Measurements from ENCODE around the gene TCEAL5.
"Not testable (repeated sequence)": the region's sequence is repeated elsewhere in the genome, so short reads cannot be mapped to it uniquely, and the experiment has no call there.

Gene TCEAL5

GRCh38 chrX:103276581-103277002 lies at the start of gene TCEAL5:
Gene TCEAL5 (minus strand): TSS chrX:103276750. CDS start chrX:103274563, 2,187 bp downstream.
- DNase-seq, result peak; percentile 30 to 94 (median 56)
- intact Hi-C loops (cut with DNase I), result no loop called here

GRCh38 chrX:103311399-103311780 lies 34.8 kb upstream of the TCEAL5 start:
- intact Hi-C loops (cut with DNase I), result no loop called here
- DNase-seq, result no peak

- peak; percentile 74 to 97 (median 84) for DNase-seq
- intact Hi-C loops (cut with DNase I), result no loop called here
These were observed 34.2 kb upstream of the TCEAL5 start, which contains the start of gene BEX2 for GRCh38 chrX:103310555-103311398. Gene BEX2 (minus strand): TSS chrX:103310990. CDS start chrX:103309976, 1,014 bp downstream.

- intact Hi-C loops (cut with DNase I), result no loop called here
- peak in 2 of 10 donors; percentile 81 to 85 for DNase-seq
These were observed 33.5 kb upstream of the TCEAL5 start for GRCh38 chrX:103309860-103310554.

- intact Hi-C loops (cut with DNase I); DNase-seq: not testable (repeated sequence)
These were observed 29.1 kb upstream of the TCEAL5 start for GRCh38 chrX:103305666-103306065.

- intact Hi-C loops (cut with DNase I), result no loop called here
- DNase-seq, result no peak
These were observed 28.2 kb upstream of the TCEAL5 start for GRCh38 chrX:103304705-103305104.

GRCh38 chrX:103293118-103293517 lies 16.6 kb upstream of the TCEAL5 start:
- DNase-seq, result no peak
- intact Hi-C loops (cut with DNase I), result no loop called here

- intact Hi-C loops (cut with DNase I), result no loop called here
- DNase-seq, result no peak
These were observed 3.1 kb upstream of the TCEAL5 start for GRCh38 chrX:103279624-103280023.

GRCh38 chrX:103275947-103276567 lies 493 bp downstream of the TCEAL5 start:
- peak in 4 of 10 donors; percentile 16 to 82 (median 75) for DNase-seq
- intact Hi-C loops (cut with DNase I), result no loop called here

- intact Hi-C loops (cut with DNase I), result no loop called here
- no peak for DNase-seq
These were observed 2.3 kb downstream of the TCEAL5 start for GRCh38 chrX:103274284-103274683.

- intact Hi-C loops (cut with DNase I), result no loop called here
- DNase-seq, result no peak
These were observed 18.3 kb downstream of the TCEAL5 start for GRCh38 chrX:103258275-103258674.

- intact Hi-C loops (cut with DNase I), result no loop called here
- no peak for DNase-seq
These were observed 19.9 kb downstream of the TCEAL5 start for GRCh38 chrX:103256651-103257050.

GRCh38 chrX:103254921-103255493 lies 21.5 kb downstream of the TCEAL5 start, which contains the start of gene TCEAL8:
Gene TCEAL8 (minus strand): TSS chrX:103255155. CDS start chrX:103253979, 1,176 bp downstream.
- intact Hi-C loops (cut with DNase I), result loop anchor here (5.0 kb wide), 1 partner anchor 43 kb away; no protein-coding TSS in a partner anchor
- peak; percentile 69 to 97 (median 84) for DNase-seq

GRCh38 chrX:103254171-103254824 lies 22.3 kb downstream of the TCEAL5 start:
- DNase-seq, result peak in 8 of 10 donors; percentile 17 to 89 (median 40)
- intact Hi-C loops (cut with DNase I), result loop anchor here (5.0 kb wide), 1 partner anchor 42 kb away; no protein-coding TSS in a partner anchor

- peak in 1 of 10 donors; percentile 32 for DNase-seq
- intact Hi-C loops (cut with DNase I), result loop anchor here (5.0 kb wide), 1 partner anchor 41 kb away; no protein-coding TSS in a partner anchor
These were observed 22.9 kb downstream of the TCEAL5 start for GRCh38 chrX:103253608-103254007.

GRCh38 chrX:103250977-103251376 lies 25.6 kb downstream of the TCEAL5 start:
- no peak for DNase-seq
- intact Hi-C loops (cut with DNase I), result loop anchor here (5.0 kb wide), 1 partner anchor 39 kb away; no protein-coding TSS in a partner anchor

GRCh38 chrX:103249805-103250204 lies 26.7 kb downstream of the TCEAL5 start:
- intact Hi-C loops (cut with DNase I), result loop anchor here (5.0 kb wide), 1 partner anchor 38 kb away; no protein-coding TSS in a partner anchor
- no peak for DNase-seq

GRCh38 chrX:103248553-103248952 lies 28.0 kb downstream of the TCEAL5 start:
- DNase-seq, result no peak
- intact Hi-C loops (cut with DNase I), result no loop called here

GRCh38 chrX:103240155-103240554 lies 36.4 kb downstream of the TCEAL5 start:
- intact Hi-C loops (cut with DNase I), result no loop called here
- no peak for DNase-seq

- DNase-seq, result no peak
- intact Hi-C loops (cut with DNase I), result no loop called here
These were observed 40.3 kb downstream of the TCEAL5 start for GRCh38 chrX:103236296-103236695.

Data from posterior cingulate gyrus (tissue), 11 donors.